ENCODE data around the gene PTGES. TPM values are rescaled to one million over a fixed set of nuclear protein-coding genes. Genes with fewer than 3 reads are reported as not detected.

Gene PTGES
- total and polyA plus RNA-seq, 9 of the 15 experiments (the other 6 are each of a cell fraction or from before 2014, with no cell fraction given): 0.13 TPM; not detected in 8

DNA sequence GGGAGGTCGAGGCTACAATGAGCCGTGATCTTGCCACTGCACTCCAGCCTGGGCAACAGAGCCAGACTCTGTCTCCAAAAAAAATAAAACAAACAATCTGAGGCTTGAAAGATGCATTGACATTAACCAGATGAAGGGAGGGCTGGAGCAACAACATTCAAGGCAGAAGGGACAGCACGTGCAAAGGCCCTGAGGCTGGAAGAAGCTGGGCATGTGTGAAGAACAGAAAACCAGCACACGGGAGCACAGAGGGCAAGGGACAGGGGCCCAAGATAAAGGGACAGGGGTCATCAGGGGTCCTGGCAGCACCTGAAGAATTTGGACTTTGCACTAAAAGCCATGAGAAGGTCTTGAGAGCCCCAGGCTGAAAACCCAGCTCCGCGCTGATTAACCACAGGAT lies 3.3 kb downstream of the PTGES start:
- Histone ChIP-seq H3K4me2 (ENCODE audit: insufficient read depth, low read length) (no peak overlapping the region), H2AFZ (ENCODE audit: low read depth, low read length) (no peak overlapping the region), H3K27me3 (ENCODE audit: control insufficient read depth in 2 of 2, insufficient read depth in 2 of 2, low read length in 2 of 2) (peaks cover 40 to 70% of the 10 kb centered on the region in 2 experiments; a peak in 4 of 5 replicates), H3K79me2 (ENCODE audit: control insufficient read depth, insufficient read depth, low read length) (no peaks in the 10 kb centered on the region), H4K20me1 (replicated peaks; ENCODE audit: control insufficient read depth, insufficient read depth, low read length) (no peaks in the 10 kb centered on the region), H3K4me3 (no peak overlapping the region), H3K4me1 (replicated peaks in 1 of 2; ENCODE audit: control insufficient read depth in 2 of 2, insufficient read depth in 2 of 2, low read length in 2 of 2) (peaks cover 11 to 17% of the 10 kb centered on the region in 2 experiments; a peak in 4 of 5 replicates), H3K9me3 (replicated peaks; ENCODE audit: control insufficient read depth, insufficient read depth, low read depth, low read length) (no peaks in the 10 kb centered on the region), H3K27ac (ENCODE audit: extremely low read depth, low read depth, low read length) (no peak overlapping the region), H3K9me1 (ENCODE audit: control insufficient read depth, insufficient read depth, low read length) (no peaks in the 10 kb centered on the region), H3K9ac (ENCODE audit: insufficient read depth in 1 of 2, low read depth in 2 of 2, low read length in 2 of 2) (no peak overlapping the region), H3K36me3 (ENCODE audit: control insufficient read depth, insufficient read depth, low read length) (no peaks in the 10 kb centered on the region)
- in situ Hi-C loops (cut with MboI): no loop called here
- no peak for FAIRE-seq
- no peak for DNase-seq (ENCODE audit: extremely low read depth in 1 of 4, low spot score in 3 of 4)
- WGBS (ENCODE audit: insufficient coverage, low coverage, missing lambda C conversion rate): 39% methylated on average over 6 of the region's 6 CpGs
- POLR2A ChIA-PET: interaction anchor here (0.6 to 5.2 kb wide), 10 partner anchors 10 to 1531 kb away, joined by 3 to 29 read pairs (median 4); no protein-coding TSS in a partner anchor
- no TSS peak for BruUV-seq (replicated peaks)
- TF ChIP-seq SMARCA5 (IDR thresholded peaks at IDR 0.05) (peak; percentile 32; the same call in 1 of the 2 replicates), BCOR (IDR thresholded peaks at IDR 0.05) (peak; percentile 53), KDM1A (IDR thresholded peaks at IDR 0.05) (peak; percentile 18 to 29; a peak in 2 of 4 replicates), ZNF121 (CRISPR knock-in tag; conservative IDR thresholded peaks at IDR 0.05) (peak; percentile 47; the same call in 1 of the 2 replicates), ZNF184 (CRISPR knock-in tag; IDR thresholded peaks at IDR 0.05) (no peak), RBM25 (IDR thresholded peaks at IDR 0.05; ENCODE audit: low read depth, low read length, severe bottlenecking) (peak; percentile 79), EP300 (IDR thresholded peaks at IDR 0.05; ENCODE audit: low read length) (no peak)
- TF ChIP-seq, protein P1, sequence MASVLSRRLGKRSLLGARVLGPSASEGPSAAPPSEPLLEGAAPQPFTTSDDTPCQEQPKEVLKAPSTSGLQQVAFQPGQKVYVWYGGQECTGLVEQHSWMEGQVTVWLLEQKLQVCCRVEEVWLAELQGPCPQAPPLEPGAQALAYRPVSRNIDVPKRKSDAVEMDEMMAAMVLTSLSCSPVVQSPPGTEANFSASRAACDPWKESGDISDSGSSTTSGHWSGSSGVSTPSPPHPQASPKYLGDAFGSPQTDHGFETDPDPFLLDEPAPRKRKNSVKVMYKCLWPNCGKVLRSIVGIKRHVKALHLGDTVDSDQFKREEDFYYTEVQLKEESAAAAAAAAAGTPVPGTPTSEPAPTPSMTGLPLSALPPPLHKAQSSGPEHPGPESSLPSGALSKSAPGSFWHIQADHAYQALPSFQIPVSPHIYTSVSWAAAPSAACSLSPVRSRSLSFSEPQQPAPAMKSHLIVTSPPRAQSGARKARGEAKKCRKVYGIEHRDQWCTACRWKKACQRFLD (CRISPR knock-in tag; IDR thresholded peaks at IDR 0.05): 0 out of 2 replicates have a peak, but pooled peaks have one; percentile 20
- intact Hi-C loops (cut with micrococcal nuclease): no loop called here
- CTCF ChIA-PET (ENCODE audit: low intra/inter-chr PET ratio): no interaction called here
- no peak for ATAC-seq
